ENCODE measurements around the gene BRMS1.
"Not testable (repeated sequence)": the region's sequence is repeated elsewhere in the genome, so short reads cannot be mapped to it uniquely, and the experiment has no call there.

Gene BRMS1

DNA sequence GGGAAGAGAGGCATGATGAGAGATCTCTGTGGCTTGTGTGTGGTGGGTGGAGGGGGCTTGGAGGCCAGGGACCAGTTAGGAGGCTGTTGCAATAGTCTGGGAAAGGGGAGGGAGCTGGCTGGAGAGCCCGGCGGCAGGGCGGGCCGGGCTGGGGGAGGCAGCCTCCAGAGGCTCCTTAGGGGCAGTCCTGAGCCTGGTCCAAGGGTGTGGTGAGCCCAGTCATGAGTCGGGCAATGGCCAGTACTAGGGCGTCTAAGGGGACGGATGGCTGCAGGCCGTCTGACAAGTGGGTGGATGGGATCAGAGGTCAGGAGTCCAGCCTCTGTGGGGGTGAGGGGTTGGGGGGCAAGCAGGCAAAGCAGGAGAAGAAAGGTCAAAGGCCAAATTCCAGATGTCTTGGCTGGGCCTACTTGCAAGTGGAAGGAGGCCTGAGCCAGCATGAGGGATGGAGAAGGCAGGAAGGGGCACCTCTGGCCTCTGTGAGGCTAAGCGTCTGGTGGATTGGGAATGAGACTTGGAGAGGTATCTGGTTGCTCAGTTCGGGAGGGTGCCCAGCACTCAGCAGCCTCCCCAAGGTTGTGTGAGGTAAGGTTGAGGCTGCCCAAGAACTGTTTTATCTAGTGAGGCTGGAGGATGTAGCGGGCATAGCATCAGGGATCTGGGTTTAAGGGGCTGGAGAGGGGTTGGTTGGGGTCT is 22.0 kb downstream of the BRMS1 start:
- no peak for DNase-seq

DNA sequence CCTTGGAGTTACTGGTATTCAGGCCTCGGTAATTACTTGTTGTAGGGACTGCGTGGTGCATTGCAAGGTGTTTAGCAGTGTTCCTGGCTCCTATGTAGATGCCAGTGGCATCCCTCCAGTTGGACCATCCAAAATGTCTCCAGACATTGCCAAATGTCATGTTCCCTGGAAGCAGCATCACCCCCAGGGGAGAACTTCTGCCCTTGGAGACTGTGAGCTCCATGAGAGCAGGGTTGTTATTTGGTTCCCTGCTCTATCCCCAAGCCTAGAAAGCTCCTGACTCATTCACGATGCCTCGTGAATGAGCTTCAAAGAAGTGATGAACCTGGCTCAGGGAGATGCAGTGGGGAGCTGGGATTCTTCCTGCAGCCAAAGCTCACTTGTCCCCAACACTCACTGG is 23.3 kb downstream of the BRMS1 start:
- no peak for DNase-seq

DNA sequence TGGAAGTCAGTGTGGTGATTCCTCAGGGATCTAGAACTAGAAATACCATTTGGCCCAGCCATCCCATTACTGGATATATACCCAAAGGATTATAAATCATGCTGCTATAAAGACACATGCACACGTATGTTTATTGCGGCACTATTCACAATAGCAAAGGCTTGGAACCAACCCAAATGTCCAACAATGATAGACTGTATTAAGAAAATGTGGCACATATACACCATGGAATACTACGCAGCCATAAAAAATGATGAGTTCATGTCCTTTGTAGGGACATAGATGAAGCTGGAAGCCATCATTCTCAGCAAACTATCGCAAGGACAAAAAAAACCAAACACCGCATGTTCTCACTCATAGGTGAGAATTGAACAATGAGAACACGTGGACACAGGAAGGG is 24.2 kb downstream of the BRMS1 start:
- DNase-seq = not testable (repeated sequence)

- DNase-seq = not testable (repeated sequence)
These were observed 24.6 kb downstream of the BRMS1 start for GRCh38 chr11:66320289-66320688.

DNA sequence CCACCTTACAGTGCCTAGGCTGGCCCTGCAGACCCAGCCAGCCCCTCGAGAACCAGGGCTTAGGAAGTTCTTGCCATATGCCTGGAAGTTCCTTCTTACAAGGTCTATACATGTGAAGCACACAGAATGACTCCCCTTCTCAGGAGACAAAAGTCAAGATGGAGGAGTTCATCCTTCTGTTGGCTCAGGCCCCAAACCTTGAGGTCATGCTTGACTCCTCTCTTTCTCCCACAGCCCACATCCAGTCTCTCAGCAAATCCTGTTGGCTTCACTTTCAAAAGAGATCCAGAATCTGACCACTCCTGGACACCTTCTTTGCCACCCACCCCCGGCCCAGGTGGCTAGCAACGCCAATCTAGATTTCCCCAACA is 26.3 kb downstream of the BRMS1 start:
- no peak for DNase-seq

- no peak for DNase-seq
These were observed 26.9 kb downstream of the BRMS1 start for GRCh38 chr11:66317723-66318599.

GRCh38 chr11:66317322-66317722 is 27.6 kb downstream of the BRMS1 start:
- no peak for DNase-seq

GRCh38 chr11:66316849-66317251 is 28.1 kb downstream of the BRMS1 start, which contains the start of gene CD248:
CD248 (minus strand) TSS chr11:66317044; CDS start chr11:66317027, 17 bp downstream.
- no peak for DNase-seq

DNA sequence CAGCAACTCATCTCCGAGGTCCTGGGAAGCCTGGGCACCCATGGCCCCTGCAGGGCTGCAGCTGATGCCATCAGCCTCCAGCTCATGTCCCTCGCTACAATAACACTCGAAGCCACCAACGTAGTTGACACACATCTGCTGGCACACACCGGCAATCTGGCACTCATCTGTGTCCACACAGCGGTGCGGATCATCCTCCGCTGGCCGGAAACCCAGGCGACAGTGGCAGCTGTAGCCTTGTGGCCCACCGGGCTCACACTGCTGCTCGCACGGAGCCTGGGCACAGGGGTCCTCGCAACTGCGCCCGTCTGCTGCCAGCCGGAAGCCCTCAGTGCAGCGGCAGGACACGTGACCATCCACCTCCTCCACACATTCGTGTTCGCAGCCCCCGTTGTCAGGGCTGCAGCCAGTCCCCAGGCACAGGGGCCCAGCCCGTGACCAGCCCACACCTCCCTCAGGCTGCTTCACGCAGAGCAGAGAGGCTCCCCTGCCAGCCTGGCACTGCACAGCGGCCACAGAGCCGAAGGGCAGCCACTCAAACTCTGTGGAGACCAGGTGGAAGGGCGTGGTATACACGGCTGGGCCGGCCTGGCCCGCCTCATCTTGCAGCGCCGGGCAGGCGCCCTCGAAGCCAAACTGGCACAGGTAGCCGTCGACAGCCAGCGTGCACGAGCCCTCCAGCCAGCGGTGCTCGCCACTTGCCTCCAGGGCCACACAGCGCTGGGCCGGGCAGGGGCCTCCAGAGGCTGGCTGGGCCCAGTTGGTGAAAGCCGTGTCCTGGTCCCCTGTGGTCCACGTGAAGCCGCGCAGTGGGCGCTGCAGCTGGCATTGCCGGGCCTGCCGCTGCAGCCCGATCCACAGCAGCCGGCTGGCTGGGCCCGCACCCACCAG is 28.7 kb downstream of the BRMS1 start:
- no peak for DNase-seq

GRCh38 chr11:66315498-66315885 is 29.4 kb downstream of the BRMS1 start:
- DNase-seq = no peak

DNA sequence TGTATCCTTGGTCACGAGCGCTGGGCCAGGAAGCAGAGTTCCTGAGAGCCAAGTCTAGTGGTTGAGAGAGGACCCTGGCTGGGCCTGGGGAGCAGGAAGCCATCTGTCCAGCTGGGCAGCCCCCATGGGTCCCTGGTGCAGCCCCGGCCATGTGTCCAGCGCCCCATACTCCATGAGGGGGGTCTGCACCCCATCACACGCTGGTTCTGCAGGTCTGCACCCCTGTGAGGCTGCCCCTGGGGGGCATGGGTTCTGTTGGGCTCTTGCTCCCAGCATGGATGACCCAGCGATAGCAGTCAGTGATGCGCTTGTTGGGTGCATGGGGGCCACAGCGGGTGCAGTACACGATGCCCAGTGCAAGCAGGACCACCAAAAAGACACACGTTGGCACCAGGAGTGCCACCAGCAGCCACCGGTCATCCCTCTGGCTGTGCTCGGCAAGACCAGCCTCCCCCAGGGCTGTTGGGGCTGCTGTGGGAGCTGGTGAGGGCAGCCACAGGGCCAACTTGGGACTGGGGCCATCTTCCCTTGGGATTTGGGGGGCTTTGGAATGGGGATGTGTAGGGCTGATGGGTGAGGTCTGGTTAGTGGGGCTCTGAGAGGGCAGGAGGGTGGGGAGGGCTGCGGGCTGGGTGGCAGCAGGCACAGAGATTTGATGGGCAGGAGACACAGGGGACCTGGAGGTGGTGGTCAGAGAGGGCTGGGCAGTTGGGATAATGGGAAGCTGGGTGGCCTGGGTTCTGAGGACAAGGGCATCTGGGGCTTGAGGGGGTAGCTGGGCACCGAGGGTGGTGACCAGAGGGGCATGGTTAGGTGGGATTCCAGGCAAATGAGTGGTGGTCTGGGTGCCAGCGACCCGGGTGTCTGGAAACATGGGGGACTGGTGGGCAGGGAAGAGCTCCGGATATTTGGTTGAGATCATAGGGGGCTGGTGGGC is 30.1 kb downstream of the BRMS1 start:
- DNase-seq = no peak

DNA sequence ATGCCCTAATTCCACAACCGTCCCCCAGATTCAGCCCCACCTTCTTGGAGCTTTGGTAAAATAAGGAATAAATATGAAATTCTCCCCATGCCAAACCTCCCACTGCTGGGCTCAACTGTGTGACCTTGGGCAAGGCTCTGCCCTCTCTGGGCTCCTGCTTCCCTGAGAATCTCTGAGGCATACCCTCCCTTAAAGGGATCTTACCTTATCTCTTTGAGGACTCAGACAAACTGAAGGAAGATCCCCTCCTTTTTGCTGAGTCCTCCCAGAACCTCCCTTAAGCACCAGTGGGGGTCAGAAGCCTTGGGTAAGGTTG is 30.8 kb downstream of the BRMS1 start:
- DNase-seq = no peak

- no peak for DNase-seq
These were observed 31.4 kb downstream of the BRMS1 start for GRCh38 chr11:66313321-66314185.

- peak; percentile 86 for DNase-seq
These were observed 32.2 kb downstream of the BRMS1 start for GRCh38 chr11:66312549-66313320.

- DNase-seq = peak; percentile 79
These were observed 32.8 kb downstream of the BRMS1 start for GRCh38 chr11:66311965-66312548.

DNA sequence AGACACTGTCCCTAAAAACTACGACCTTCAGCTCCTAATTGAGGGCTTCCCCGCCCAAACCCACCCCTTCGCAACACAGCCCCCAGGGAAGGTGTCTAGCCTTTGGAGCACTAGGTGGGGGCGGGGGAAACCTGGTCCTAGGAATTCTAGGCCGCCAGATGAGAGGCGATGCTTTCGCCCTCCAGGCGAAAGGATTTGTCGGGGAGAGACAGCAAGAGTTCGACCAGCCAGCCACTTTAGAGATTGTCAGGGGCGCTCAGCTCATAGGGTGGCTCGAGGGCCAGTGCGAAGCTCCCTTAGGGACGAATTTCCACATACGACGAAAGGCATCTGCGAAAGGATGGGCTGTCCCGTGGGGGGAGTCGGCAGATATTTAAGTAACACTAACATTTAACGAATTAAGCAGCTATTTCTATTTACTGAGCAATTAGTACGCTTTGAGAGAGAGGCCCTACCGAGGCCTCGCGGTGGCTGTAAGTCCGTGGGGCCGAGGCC is 33.4 kb downstream of the BRMS1 start:
- DNase-seq = no peak

- not testable (repeated sequence) for DNase-seq
These were observed 34.0 kb downstream of the BRMS1 start for GRCh38 chr11:66310803-66311440.

GRCh38 chr11:66310324-66310723 is 34.6 kb downstream of the BRMS1 start:
- no peak for DNase-seq

DNA sequence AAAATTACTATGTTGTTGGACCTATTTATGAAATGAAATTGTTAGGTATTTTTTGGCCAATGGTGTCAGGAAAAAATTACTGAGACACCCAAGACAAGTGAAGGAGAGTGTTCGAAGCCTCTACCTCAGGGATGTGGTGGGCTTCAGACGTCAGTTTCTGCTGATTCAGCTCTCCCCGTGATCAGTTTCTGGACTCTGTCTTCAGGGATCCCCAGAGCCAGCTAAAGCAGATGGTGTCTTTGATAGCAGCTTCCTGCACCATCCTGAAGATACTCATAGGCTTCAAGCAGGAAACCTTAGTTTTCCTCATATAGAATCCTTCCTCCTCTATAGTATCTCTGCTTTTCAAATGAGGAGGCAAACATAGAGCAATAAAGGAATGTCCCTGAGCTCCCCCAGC is 35.4 kb downstream of the BRMS1 start:
- no peak for DNase-seq
